Measurements from ENCODE around the gene RSF1. TPM values are rescaled to one million over a fixed set of nuclear protein-coding genes. Genes with fewer than 3 reads are reported as not detected.

Gene RSF1
- total RNA-seq, 1 donor from 2014 or later: 97.6 TPM

DNA sequence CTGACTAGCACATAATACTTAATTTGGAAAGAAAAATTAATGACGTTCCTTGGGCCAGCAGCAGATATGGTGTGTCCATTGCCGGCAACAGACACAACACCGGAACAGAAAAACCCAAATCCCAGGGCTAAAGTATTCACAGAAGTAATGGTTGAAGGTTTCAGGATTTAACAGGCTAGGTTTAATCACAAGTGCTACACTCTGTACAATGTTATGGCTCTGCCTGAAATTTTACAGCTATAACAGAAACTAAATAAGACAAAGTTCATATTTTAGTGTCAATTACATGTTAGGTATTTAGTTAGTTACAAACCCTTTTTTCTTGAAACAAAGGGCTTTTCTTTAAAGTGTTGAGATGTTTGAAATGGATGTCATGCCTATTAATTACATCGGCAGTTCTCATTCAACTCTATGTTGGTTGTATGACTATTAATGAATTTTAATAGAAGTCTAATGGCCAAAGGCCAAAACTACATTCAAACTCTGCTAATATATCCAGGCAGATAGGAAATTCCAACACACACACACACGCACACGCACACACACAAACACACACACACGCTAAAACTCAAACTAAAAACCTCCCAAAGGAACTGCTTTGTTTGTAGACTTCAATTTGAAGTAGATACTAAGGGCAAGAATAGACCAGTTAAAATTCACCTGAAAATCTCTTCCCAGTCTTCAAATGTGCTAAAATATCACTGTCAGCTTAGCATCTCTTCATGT is 155.1 kb downstream of the RSF1 start:
- Mint-ChIP-seq H3K9me3 (ENCODE audit: unreplicated experiment) (peaks cover 3% of the 10 kb centered on the region), H3K4me3 (ENCODE audit: unreplicated experiment) (no peak overlapping the region), H3K27ac (ENCODE audit: unreplicated experiment) (no peak overlapping the region), H3K27me3 (ENCODE audit: unreplicated experiment) (no peaks in the 10 kb centered on the region), H3K36me3 (ENCODE audit: unreplicated experiment) (peaks cover 8% of the 10 kb centered on the region), H3K4me1 (ENCODE audit: low read depth, unreplicated experiment) (no peaks in the 10 kb centered on the region)
- no peak for DNase-seq
- no peak for TF ChIP-seq CTCF (IDR thresholded peaks at IDR 0.05; ENCODE audit: partially characterized antibody, unreplicated experiment)

- no peak for TF ChIP-seq CTCF (IDR thresholded peaks at IDR 0.05; ENCODE audit: partially characterized antibody, unreplicated experiment)
- no peak overlapping the region for H3K27ac Mint-ChIP-seq (ENCODE audit: unreplicated experiment)
- H3K27me3 Mint-ChIP-seq (ENCODE audit: unreplicated experiment): no peaks in the 10 kb centered on the region
- H3K36me3 Mint-ChIP-seq (ENCODE audit: unreplicated experiment): no peaks in the 10 kb centered on the region
- no peak for DNase-seq
- H3K4me1 Mint-ChIP-seq (ENCODE audit: low read depth, unreplicated experiment): no peaks in the 10 kb centered on the region
- H3K9me3 Mint-ChIP-seq (ENCODE audit: unreplicated experiment): peaks cover 2% of the 10 kb centered on the region
- H3K4me3 Mint-ChIP-seq (ENCODE audit: unreplicated experiment): no peak overlapping the region
Observed at GRCh38 chr11:77661670-77662069, 158.9 kb downstream of the RSF1 start.

GRCh38 chr11:77660947-77661346 is 159.6 kb downstream of the RSF1 start:
- H3K4me1 Mint-ChIP-seq (ENCODE audit: low read depth, unreplicated experiment): no peaks in the 10 kb centered on the region
- H3K27me3 Mint-ChIP-seq (ENCODE audit: unreplicated experiment): no peaks in the 10 kb centered on the region
- no peaks in the 10 kb centered on the region for H3K36me3 Mint-ChIP-seq (ENCODE audit: unreplicated experiment)
- no peak overlapping the region for H3K4me3 Mint-ChIP-seq (ENCODE audit: unreplicated experiment)
- no peak overlapping the region for H3K27ac Mint-ChIP-seq (ENCODE audit: unreplicated experiment)
- peaks cover 2% of the 10 kb centered on the region for H3K9me3 Mint-ChIP-seq (ENCODE audit: unreplicated experiment)
- no peak for DNase-seq
- TF ChIP-seq CTCF (IDR thresholded peaks at IDR 0.05; ENCODE audit: partially characterized antibody, unreplicated experiment): no peak

DNA sequence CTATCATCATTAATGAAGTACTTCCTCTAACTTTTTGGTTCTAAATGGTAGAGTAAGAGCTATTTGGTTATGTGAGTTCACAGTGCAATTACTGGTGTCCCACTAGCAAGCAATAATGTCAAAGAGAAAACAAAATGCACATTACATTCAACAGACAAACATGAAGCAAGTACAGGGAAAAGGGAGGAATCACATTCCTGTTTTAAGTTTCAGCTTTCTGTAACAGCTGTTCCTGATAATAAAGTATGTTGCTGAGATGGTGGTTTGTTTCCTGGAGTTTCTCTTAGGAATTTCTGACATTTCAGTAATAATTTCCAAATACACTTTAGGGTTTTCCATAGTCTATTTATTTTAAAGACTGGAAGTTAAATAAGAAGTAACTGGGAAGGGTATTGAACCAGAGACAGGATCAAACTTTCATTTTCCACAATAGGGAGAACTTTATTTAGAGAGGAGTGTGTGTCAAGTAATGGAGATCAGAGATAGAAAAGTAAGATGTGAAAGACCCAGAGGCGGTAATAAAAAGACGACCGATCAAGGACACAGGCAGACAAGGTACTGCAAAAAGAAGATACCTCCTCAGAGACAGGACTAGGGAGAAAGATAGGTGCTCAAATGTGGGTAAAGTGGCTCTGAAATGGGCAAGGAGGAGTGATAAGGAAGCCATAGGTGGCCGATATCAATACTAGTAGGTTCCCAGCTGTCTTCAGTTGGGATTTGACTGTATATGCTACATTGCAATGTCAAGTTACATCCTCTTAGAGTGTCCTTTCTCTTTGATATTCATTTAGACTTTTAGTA is 162.1 kb downstream of the RSF1 start:
- no peaks in the 10 kb centered on the region for H3K36me3 Mint-ChIP-seq (ENCODE audit: unreplicated experiment)
- no peak overlapping the region for H3K27ac Mint-ChIP-seq (ENCODE audit: unreplicated experiment)
- no peaks in the 10 kb centered on the region for H3K4me1 Mint-ChIP-seq (ENCODE audit: low read depth, unreplicated experiment)
- no peaks in the 10 kb centered on the region for H3K27me3 Mint-ChIP-seq (ENCODE audit: unreplicated experiment)
- TF ChIP-seq CTCF (IDR thresholded peaks at IDR 0.05; ENCODE audit: partially characterized antibody, unreplicated experiment): no peak
- no peaks in the 10 kb centered on the region for H3K9me3 Mint-ChIP-seq (ENCODE audit: unreplicated experiment)
- DNase-seq: no peak
- no peak overlapping the region for H3K4me3 Mint-ChIP-seq (ENCODE audit: unreplicated experiment)

DNA sequence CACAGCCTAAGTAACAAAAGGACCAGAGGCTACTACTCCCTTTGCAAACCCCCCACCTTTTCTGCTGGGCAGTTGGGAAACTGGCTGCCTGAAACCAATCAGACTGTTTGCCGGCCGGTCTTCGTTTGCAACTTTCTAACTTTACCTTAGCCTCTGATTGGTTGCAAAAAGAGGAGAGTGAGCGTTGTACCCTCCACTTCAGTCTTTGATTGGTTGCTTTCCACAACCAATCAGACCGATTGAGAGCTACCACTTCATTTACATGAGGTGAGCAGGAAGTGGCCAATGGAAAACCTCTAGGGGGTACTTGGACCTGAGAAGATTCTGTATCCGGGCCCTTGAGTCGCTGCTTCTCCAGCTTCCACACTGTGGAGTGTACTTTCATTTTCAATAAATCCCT is 164.2 kb downstream of the RSF1 start:
- no peak overlapping the region for H3K27ac Mint-ChIP-seq (ENCODE audit: unreplicated experiment)

More for the DNA sequence above, 164.2 kb downstream of the RSF1 start:
- no peak for DNase-seq
- Mint-ChIP-seq H3K27me3 (ENCODE audit: unreplicated experiment) (no peaks in the 10 kb centered on the region), H3K4me3 (ENCODE audit: unreplicated experiment) (no peak overlapping the region), H3K36me3 (ENCODE audit: unreplicated experiment) (no peaks in the 10 kb centered on the region), H3K4me1 (ENCODE audit: low read depth, unreplicated experiment) (no peaks in the 10 kb centered on the region), H3K9me3 (ENCODE audit: unreplicated experiment) (no peaks in the 10 kb centered on the region)
- TF ChIP-seq CTCF (IDR thresholded peaks at IDR 0.05; ENCODE audit: partially characterized antibody, unreplicated experiment): no peak

All from glutamatergic neuron (in vitro differentiated cells).